Fibroblast of mammary gland (primary cell): ENCODE measurements around the gene PSMA2.
A peak's percentile ranks its signal among the peaks of the same experiment; 100 is the strongest.

Experiments used
- DNase-seq: peaks from one replicate; pipeline ENCODE4 v3.0.0-alpha.2; 2010; ENCODE audit warnings: low read depth
- H3K4me3 ChIP-seq: 2 replicates; pipeline ENCODE4 v1.5.1; 2011; ENCODE audit warnings: low read depth, mild to moderate bottlenecking, low read length, moderate library complexity; ENCODE audit not compliant: control insufficient read depth
- CTCF ChIP-seq: conservative IDR thresholded peaks from 2 replicates; pipeline ENCODE4 v1.5.1; 2011; ENCODE audit warnings: low read depth, low read length, inconsistent platforms; ENCODE audit not compliant: control insufficient read depth, insufficient read depth

The PSMA2 gene

GRCh38 chr7:42972699-42973500 is 40.9 kb upstream of the PSMA2 start:
- no peak overlapping the region for H3K4me3 ChIP-seq
- peak; percentile 100 for DNase-seq
- TF ChIP-seq CTCF, result no peak

GRCh38 chr7:42967391-42967790 is 35.4 kb upstream of the PSMA2 start:
- no peak for DNase-seq
- H3K4me3 ChIP-seq, result no peak overlapping the region
- no peak for TF ChIP-seq CTCF

- no peak overlapping the region for H3K4me3 ChIP-seq
- no peak for TF ChIP-seq CTCF
- peak; percentile 68 for DNase-seq
These were observed 33.2 kb upstream of the PSMA2 start for GRCh38 chr7:42964849-42965805.

- H3K4me3 ChIP-seq, result no peak overlapping the region
- no peak for DNase-seq
- TF ChIP-seq CTCF, result no peak
These were observed 32.3 kb upstream of the PSMA2 start for GRCh38 chr7:42964293-42964692.

GRCh38 chr7:42961170-42961569 is 29.2 kb upstream of the PSMA2 start:
- H3K4me3 ChIP-seq, result no peak overlapping the region
- TF ChIP-seq CTCF, result no peak
- no peak for DNase-seq

GRCh38 chr7:42960762-42961161 is 28.8 kb upstream of the PSMA2 start:
- no peak for DNase-seq
- H3K4me3 ChIP-seq, result no peak overlapping the region
- no peak for TF ChIP-seq CTCF
